ENCODE results near the gene AKAIN1. TPM values are rescaled to one million over a fixed set of nuclear protein-coding genes. Genes with fewer than 3 reads are reported as not detected.

The AKAIN1 gene
- polyA plus RNA-seq, 1 of the 3 experiments (the other 2 are of a cell fraction) = not detected

GRCh38 chr18:5175378-5175777 lies 21.7 kb downstream of the AKAIN1 start:
- POLR2A ChIA-PET = no interaction called here
- H3K79me2 ChIP-seq (ENCODE audit: insufficient read depth) = no peaks in the 10 kb centered on the region
- no peaks in the 10 kb centered on the region for H3K9me2 ChIP-seq
- no peak for TF ChIP-seq USF1 (IDR thresholded peaks at IDR 0.05; ENCODE audit: borderline replicate concordance, low read depth)
- no peak for TF ChIP-seq GABPA (IDR thresholded peaks at IDR 0.05; ENCODE audit: low read depth)
- TF ChIP-seq TAF1 (IDR thresholded peaks at IDR 0.05; ENCODE audit: borderline replicate concordance, low read depth, low read length) = no peak
- no peak for TF ChIP-seq MAX (IDR thresholded peaks at IDR 0.05; ENCODE audit: low read depth)
- no peak for TF ChIP-seq RAD21 (IDR thresholded peaks at IDR 0.05; ENCODE audit: low read length)
- TF ChIP-seq POLR2AphosphoS5 (IDR thresholded peaks at IDR 0.05; ENCODE audit: low read depth, low read length) = no peak
- no peak for TF ChIP-seq USF2 (IDR thresholded peaks at IDR 0.05; ENCODE audit: borderline replicate concordance, low read depth, low read length)
- TF ChIP-seq PBX3 (IDR thresholded peaks at IDR 0.05) = no peak
- no peak for TF ChIP-seq MXI1 (IDR thresholded peaks at IDR 0.05; ENCODE audit: low read depth, low read length)
- no peak for TF ChIP-seq SIN3A (IDR thresholded peaks at IDR 0.05; ENCODE audit: borderline replicate concordance, low read depth, low read length)
- TF ChIP-seq ELF1 (IDR thresholded peaks at IDR 0.05) = no peak
- TF ChIP-seq JUND (IDR thresholded peaks at IDR 0.05) = no peak
- TF ChIP-seq CTCF (IDR thresholded peaks at IDR 0.05) = no peak
- no peak for TF ChIP-seq RCOR1 (IDR thresholded peaks at IDR 0.05; ENCODE audit: low read length)
- no peak for TF ChIP-seq EP300 (IDR thresholded peaks at IDR 0.05; ENCODE audit: borderline replicate concordance in 1 of 2, low read depth in 1 of 2, low read length in 1 of 2)
- H3K4me3 ChIP-seq (ENCODE audit: low read depth in 2 of 2, low read length in 1 of 2) = no peak overlapping the region
- no peak for DNase-seq
- no peaks in the 10 kb centered on the region for H3K4me1 ChIP-seq (ENCODE audit: control insufficient read depth in 1 of 2, insufficient read depth in 2 of 2, low read depth in 1 of 2, low read length in 1 of 2)
- no peak overlapping the region for H3K9ac ChIP-seq
- no peak overlapping the region for H2AFZ ChIP-seq (ENCODE audit: low read depth)
- no peak overlapping the region for H3K27ac ChIP-seq (ENCODE audit: low read depth in 2 of 2, low read length in 1 of 2)
- H4K20me1 ChIP-seq (ENCODE audit: insufficient read depth) = no peaks in the 10 kb centered on the region
- WGBS (ENCODE audit: low lambda C conversion rate) = under 1% methylated on average over 5 of the region's 5 CpGs
- CTCF ChIA-PET = no interaction called here
- no peak overlapping the region for H3K4me2 ChIP-seq
- H3F3A ChIP-seq (replicated peaks; ENCODE audit: insufficient read depth) = no peaks in the 10 kb centered on the region
- no peaks in the 10 kb centered on the region for H3K9me3 ChIP-seq
- H3K36me3 ChIP-seq (replicated peaks in 1 of 2; ENCODE audit: control insufficient read depth in 1 of 2, insufficient read depth in 2 of 2, low read length in 1 of 2) = no peaks in the 10 kb centered on the region
- H3K27me3 ChIP-seq (ENCODE audit: insufficient read depth) = no peaks in the 10 kb centered on the region
